ENCODE results near the gene HLCS.
"Not testable (repeated sequence)": the region's sequence is repeated elsewhere in the genome, so short reads cannot be mapped to it uniquely, and the experiment has no call there.

Gene HLCS

GRCh38 chr21:36850372-36850771 lies 116.1 kb downstream of the HLCS start:
- no peak for DNase-seq (ENCODE audit: low read depth in 2 of 2, low spot score in 1 of 2)

GRCh38 chr21:36849461-36850105 lies 116.9 kb downstream of the HLCS start:
- no peak for DNase-seq (ENCODE audit: low read depth in 2 of 2, low spot score in 1 of 2)

GRCh38 chr21:36848730-36849274 lies 117.7 kb downstream of the HLCS start:
- DNase-seq (ENCODE audit: low read depth in 2 of 2, low spot score in 1 of 2), result no peak

- no peak for DNase-seq (ENCODE audit: low read depth in 2 of 2, low spot score in 1 of 2)
Observed at GRCh38 chr21:36847189-36847588, 119.3 kb downstream of the HLCS start.

- DNase-seq (ENCODE audit: low read depth in 2 of 2, low spot score in 1 of 2), result no peak
Observed at GRCh38 chr21:36846631-36847030, 119.8 kb downstream of the HLCS start.

GRCh38 chr21:36845790-36846189 lies 120.7 kb downstream of the HLCS start:
- no peak for DNase-seq (ENCODE audit: low read depth in 2 of 2, low spot score in 1 of 2)

GRCh38 chr21:36845070-36845469 lies 121.4 kb downstream of the HLCS start:
- no peak for DNase-seq (ENCODE audit: low read depth in 2 of 2, low spot score in 1 of 2)

GRCh38 chr21:36841866-36842265 lies 124.6 kb downstream of the HLCS start:
- DNase-seq (ENCODE audit: low read depth in 2 of 2, low spot score in 1 of 2), result no peak

GRCh38 chr21:36839735-36840134 lies 126.7 kb downstream of the HLCS start:
- DNase-seq (ENCODE audit: low read depth in 2 of 2, low spot score in 1 of 2), result no peak

- no peak for DNase-seq (ENCODE audit: low read depth in 2 of 2, low spot score in 1 of 2)
Observed at GRCh38 chr21:36839123-36839522, 127.3 kb downstream of the HLCS start.

- no peak for DNase-seq (ENCODE audit: low read depth in 2 of 2, low spot score in 1 of 2)
Observed at GRCh38 chr21:36835383-36835795, 131.1 kb downstream of the HLCS start.

GRCh38 chr21:36834192-36834591 lies 132.3 kb downstream of the HLCS start:
- DNase-seq (ENCODE audit: low read depth in 2 of 2, low spot score in 1 of 2), result no peak

- DNase-seq (ENCODE audit: low read depth in 2 of 2, low spot score in 1 of 2), result no peak
Observed at GRCh38 chr21:36830100-36830499, 136.4 kb downstream of the HLCS start.

- DNase-seq (ENCODE audit: low read depth in 2 of 2, low spot score in 1 of 2), result no peak
Observed at GRCh38 chr21:36828891-36829515, 137.5 kb downstream of the HLCS start.

- no peak for DNase-seq (ENCODE audit: low read depth in 2 of 2, low spot score in 1 of 2)
Observed at GRCh38 chr21:36828208-36828607, 138.3 kb downstream of the HLCS start.

GRCh38 chr21:36825658-36826057 lies 140.8 kb downstream of the HLCS start:
- DNase-seq (ENCODE audit: low read depth in 2 of 2, low spot score in 1 of 2), result no peak

GRCh38 chr21:36821032-36821299 lies 145.5 kb downstream of the HLCS start:
- DNase-seq (ENCODE audit: low read depth in 2 of 2, low spot score in 1 of 2), result no peak

GRCh38 chr21:36820176-36821031 lies 146.1 kb downstream of the HLCS start:
- DNase-seq (ENCODE audit: low read depth in 2 of 2, low spot score in 1 of 2), result no peak

- no peak for DNase-seq (ENCODE audit: low read depth in 2 of 2, low spot score in 1 of 2)
Observed at GRCh38 chr21:36817732-36818450, 148.6 kb downstream of the HLCS start.

- DNase-seq (ENCODE audit: low read depth in 2 of 2, low spot score in 1 of 2), result no peak
Observed at GRCh38 chr21:36816561-36817130, 149.8 kb downstream of the HLCS start.

- not testable (repeated sequence) for DNase-seq (ENCODE audit: low read depth in 2 of 2, low spot score in 1 of 2)
Observed at GRCh38 chr21:36816026-36816425, 150.4 kb downstream of the HLCS start.
